HCT116 (cell line): ENCODE results near the gene PRKCZ.

Source experiments
- CEBPB ChIP-seq: IDR thresholded peaks from 2 replicates; pipeline ENCODE4 v1.6.1; 2012; ENCODE audit warnings: low read depth
- CTCF ChIP-seq, 3 experiments: fragments of 200-600 bp in 1 of 3; sonication (generic) in 1 of 3; IDR thresholded peaks in 2 of 3; conservative IDR thresholded peaks in 1 of 3; 2 replicates each; pipeline ENCODE4 v1.5.1; 2012 to 2017; ENCODE audit warnings: low read depth in 2 of 3, low read length in 2 of 3, antibody characterized with exemption in 1 of 3, borderline replicate concordance in 1 of 3, control low read depth in 1 of 3, mild to moderate bottlenecking in 1 of 3, mixed read lengths in 1 of 3, mixed run types in 1 of 3, moderate library complexity in 1 of 3; ENCODE audit not compliant: insufficient read depth in 1 of 3
- EZH2 ChIP-seq: fragments of 200-600 bp; sonication (generic); IDR thresholded peaks from 2 replicates; pipeline ENCODE4 v1.6.1; 2017; ENCODE audit warnings: antibody characterized with exemption, mixed run types
- FOSL1 ChIP-seq: IDR thresholded peaks from 2 replicates; pipeline ENCODE4 v1.6.1; 2012; ENCODE audit warnings: low read depth
- POLR2A ChIP-seq: IDR thresholded peaks from 2 replicates; pipeline ENCODE4 v1.7.0; 2011; ENCODE audit warnings: borderline replicate concordance; ENCODE audit not compliant: insufficient read depth, insufficient read length; ENCODE audit errors: extremely low read depth
- POLR2AphosphoS5 ChIP-seq: IDR thresholded peaks from 2 replicates; pipeline ENCODE4 v1.6.1; 2011; ENCODE audit warnings: mild to moderate bottlenecking, low read depth, low read length, moderate library complexity
- RAD21 ChIP-seq: IDR thresholded peaks from 2 replicates; pipeline ENCODE4 v1.6.1; 2012; ENCODE audit warnings: low read depth, mild to moderate bottlenecking
- TF ChIP-seq, protein P1 (sequence below): IDR thresholded peaks from 2 replicates; pipeline ENCODE4 v1.6.1; 2012

- no peak for TF ChIP-seq POLR2AphosphoS5
- no peak for TF ChIP-seq CTCF (IDR thresholded peaks at IDR 0.05 in 2 of 3, conservative IDR thresholded peaks at IDR 0.05 in 1 of 3; ENCODE audit: borderline replicate concordance in 1 of 3, insufficient read depth in 1 of 3, low read depth in 2 of 3, low read length in 2 of 3)
- TF ChIP-seq, protein P1, sequence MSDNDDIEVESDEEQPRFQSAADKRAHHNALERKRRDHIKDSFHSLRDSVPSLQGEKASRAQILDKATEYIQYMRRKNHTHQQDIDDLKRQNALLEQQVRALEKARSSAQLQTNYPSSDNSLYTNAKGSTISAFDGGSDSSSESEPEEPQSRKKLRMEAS, result no peak
- no peak for TF ChIP-seq RAD21
- no peak for TF ChIP-seq POLR2A
- TF ChIP-seq CEBPB, result no peak
- TF ChIP-seq EZH2, result no peak
- TF ChIP-seq FOSL1, result no peak
Observed at GRCh38 chr1:2226525-2227345, 176.5 kb downstream of the PRKCZ start.
